Stimulated activated CD8-positive, alpha-beta memory T cell treated with anti-CD3 and anti-CD28 coated beads, Interleukin-12 subunit alpha, Interleukin-12 subunit beta, amount 100 ng/mL, for 24 hours (primary cell): ENCODE measurements around the gene TRAPPC4.
A peak's percentile ranks its signal among the peaks of the same experiment; 100 is the strongest.

ENCODE experiments used
- DNase-seq: peaks from one replicate; pipeline ENCODE4 v3.0.0-alpha.2; 2020; ENCODE audit errors: extremely low read depth

TRAPPC4 gene

DNA sequence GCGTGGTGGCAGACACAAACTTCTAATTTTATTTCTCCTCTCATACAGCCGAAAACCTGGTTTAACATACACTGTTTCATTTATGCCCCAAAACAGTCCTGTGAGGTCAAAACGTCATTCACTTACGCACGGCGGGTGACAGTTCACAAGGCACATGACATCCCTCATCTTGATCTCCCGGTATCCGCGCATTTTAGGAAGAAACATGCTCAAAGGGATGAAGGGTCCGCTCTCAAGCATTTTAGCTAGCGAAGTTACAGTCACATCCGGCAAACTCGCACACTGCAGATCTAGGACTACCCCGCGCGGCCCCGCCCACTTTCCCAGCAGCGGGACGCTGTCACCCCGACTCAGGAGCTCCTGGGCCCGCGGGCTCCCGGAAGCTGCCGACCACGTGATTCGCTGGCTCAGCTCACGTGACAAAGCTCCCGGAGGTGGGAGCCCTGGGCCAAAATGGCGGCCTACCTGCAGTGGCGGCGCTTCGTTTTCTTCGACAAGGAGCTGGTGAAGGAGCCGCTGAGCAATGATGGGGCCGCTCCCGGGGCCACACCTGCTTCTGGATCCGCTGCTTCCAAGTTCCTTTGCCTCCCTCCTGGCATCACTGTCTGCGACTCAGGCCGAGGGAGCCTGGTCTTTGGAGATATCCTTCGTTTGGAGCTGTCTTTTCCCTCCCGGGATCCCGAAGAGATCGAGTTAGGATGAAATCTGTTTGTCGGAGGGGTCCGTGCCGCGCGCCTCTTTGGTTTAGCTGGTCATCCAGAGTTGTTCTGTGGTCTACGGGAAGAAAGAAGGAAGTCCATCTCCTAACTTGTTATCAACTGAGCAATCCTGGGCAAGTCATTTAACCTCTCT lies 49.0 kb downstream of the TRAPPC4 start, which contains the start of gene VPS11:
VPS11 (plus strand) TSS at position 448 of the 852 bp plus-strand sequence; CDS start at position 454, 6 bp downstream.
- DNase-seq: peak; percentile 97
